Hematopoietic multipotent progenitor cell (in vitro differentiated cells): Measurements from ENCODE around the gene ADCY9. TPM values are rescaled to one million over a fixed set of nuclear protein-coding genes. Genes with fewer than 3 reads are reported as not detected.
"Not testable (repeated sequence)": the region's sequence is repeated elsewhere in the genome, so short reads cannot be mapped to it uniquely, and the experiment has no call there.

Experiments
- DNase-seq, 3 donors: peaks; one replicate each; pipeline ENCODE4 v3.0.0-alpha.2; 2011 to 2015; ENCODE audit warnings: low read depth in 2 of 3, low spot score in 2 of 3
- total RNA-seq: library from RNA; depleted of rRNA; stranded (reverse); fragments of >200 nt; gene quantifications from one replicate; pipeline ENCODE4 v1.2.3, GENCODE V29; 2012

ADCY9 gene
- total RNA-seq, 1 donor: 8.3 TPM

- no peak for DNase-seq
Measured at GRCh38 chr16:4042581-4042980, 73.7 kb downstream of the ADCY9 start.

- DNase-seq: no peak
Measured at GRCh38 chr16:4038448-4038847, 77.8 kb downstream of the ADCY9 start.

GRCh38 chr16:4036952-4037351 lies 79.3 kb downstream of the ADCY9 start:
- not testable (repeated sequence) for DNase-seq

- no peak for DNase-seq
Measured at GRCh38 chr16:4034963-4035362, 81.3 kb downstream of the ADCY9 start.

GRCh38 chr16:4033951-4034350 lies 82.3 kb downstream of the ADCY9 start:
- DNase-seq: no peak

- peak in 2 of 3 donors; percentile 61 to 77 for DNase-seq
Measured at GRCh38 chr16:4032768-4033167, 83.5 kb downstream of the ADCY9 start.

GRCh38 chr16:4028144-4028543 lies 88.1 kb downstream of the ADCY9 start:
- no peak for DNase-seq

- DNase-seq: no peak
Measured at GRCh38 chr16:4026854-4027253, 89.4 kb downstream of the ADCY9 start.

- no peak for DNase-seq
Measured at GRCh38 chr16:4025428-4025827, 90.8 kb downstream of the ADCY9 start.

GRCh38 chr16:4021916-4022315 lies 94.3 kb downstream of the ADCY9 start:
- no peak for DNase-seq

GRCh38 chr16:4021070-4021779 lies 95.0 kb downstream of the ADCY9 start:
- DNase-seq: no peak

GRCh38 chr16:4019371-4019791 lies 96.9 kb downstream of the ADCY9 start:
- DNase-seq: peak in 1 of 3 donors; percentile 31

GRCh38 chr16:4018391-4018790 lies 97.9 kb downstream of the ADCY9 start:
- DNase-seq: no peak

GRCh38 chr16:4017807-4018206 lies 98.4 kb downstream of the ADCY9 start:
- no peak for DNase-seq

- DNase-seq: peak in 2 of 3 donors; percentile 23 to 52
Measured at GRCh38 chr16:4016658-4017057, 99.6 kb downstream of the ADCY9 start.

GRCh38 chr16:4016005-4016352 lies 100.3 kb downstream of the ADCY9 start:
- no peak for DNase-seq

- DNase-seq: no peak
Measured at GRCh38 chr16:4015275-4016004, 100.8 kb downstream of the ADCY9 start.

- DNase-seq: no peak
Measured at GRCh38 chr16:4011940-4012629, 104.2 kb downstream of the ADCY9 start.

- DNase-seq: no peak
Measured at GRCh38 chr16:4011225-4011939, 104.9 kb downstream of the ADCY9 start.

- DNase-seq: no peak
Measured at GRCh38 chr16:4010225-4011158, 105.8 kb downstream of the ADCY9 start.
